SK-N-MC (cell line): ENCODE data around the gene MYO1D.

Experiments used
- EZH2 ChIP-seq: fragments of 200-600 bp; sonication (generic); IDR thresholded peaks from one replicate; pipeline ENCODE4 v1.6.1; 2017; ENCODE audit warnings: antibody characterized with exemption
- FOXP2 ChIP-seq: optimal IDR thresholded peaks from 2 replicates; pipeline ENCODE3; 2011; ENCODE audit warnings: mild to moderate bottlenecking, moderate library complexity; ENCODE audit not compliant: insufficient read depth; ENCODE audit errors: extremely low read length, control extremely low read depth
- POLR2AphosphoS5 ChIP-seq: IDR thresholded peaks from 2 replicates; pipeline ENCODE4 v1.6.1; 2012; ENCODE audit warnings: mild to moderate bottlenecking, low read depth, low read length, borderline replicate concordance

- no peak for TF ChIP-seq POLR2AphosphoS5
- no peak for TF ChIP-seq EZH2
- no peak for TF ChIP-seq FOXP2
These were observed 312.6 kb downstream of the MYO1D start for GRCh38 chr17:32564325-32564724.
